ACC112 (cell line): ENCODE data around the gene TULP4.

Experiments used
- H2AFZ ChIP-seq: fragments of 200-600 bp; sonication (generic); one replicate; pipeline ENCODE4 v1.6.0; 2017; ENCODE audit warnings: antibody characterized with exemption, low read length; ENCODE audit not compliant: unreplicated experiment
- H3K27ac ChIP-seq: fragments of 200-600 bp; sonication (generic); 2 replicates; pipeline ENCODE4 v1.5.1; 2014; ENCODE audit warnings: low read depth, mild to moderate bottlenecking, antibody characterized with exemption, low read length, moderate library complexity
- H3K27me3 ChIP-seq: fragments of 200-600 bp; sonication (generic); 2 replicates; pipeline ENCODE4 v1.6.1; 2014; ENCODE audit warnings: mild to moderate bottlenecking, antibody characterized with exemption, low read length, moderate library complexity, mixed read lengths; ENCODE audit not compliant: insufficient read depth
- H3K36me3 ChIP-seq: fragments of 200-600 bp; sonication (generic); 2 replicates; pipeline ENCODE4 v1.6.1; 2016; ENCODE audit warnings: mild to moderate bottlenecking, antibody characterized with exemption, low read length, moderate library complexity, mixed read lengths; ENCODE audit not compliant: insufficient read depth
- H3K4me1 ChIP-seq: fragments of 200-600 bp; sonication (generic); one replicate; pipeline ENCODE4 v1.6.1; 2016; ENCODE audit warnings: low read length, mixed read lengths; ENCODE audit not compliant: insufficient read depth, unreplicated experiment, control insufficient read depth
- H3K4me3 ChIP-seq: fragments of 200-600 bp; sonication (generic); 2 replicates; pipeline ENCODE4 v1.5.1; 2014; ENCODE audit warnings: mild to moderate bottlenecking, low read depth, low read length
- H3K79me2 ChIP-seq: fragments of 200-600 bp; sonication (generic); one replicate; pipeline ENCODE4 v1.6.0; 2016; ENCODE audit warnings: low read length; ENCODE audit not compliant: control insufficient read depth, unreplicated experiment, insufficient read depth

TULP4 gene

GRCh38 chr6:158498362-158498761, 186.1 kb downstream of the TULP4 start:
- no peak overlapping the region for H3K4me3 ChIP-seq
- H3K27me3 ChIP-seq, result no peaks in the 10 kb centered on the region
- peaks cover 7% of the 10 kb centered on the region; the same call in 1 of the 2 replicates for H3K36me3 ChIP-seq
- H2AFZ ChIP-seq, result no peak overlapping the region
- peaks cover 14% of the 10 kb centered on the region for H3K4me1 ChIP-seq
- no peak overlapping the region for H3K27ac ChIP-seq
- no peaks in the 10 kb centered on the region for H3K79me2 ChIP-seq

GRCh38 chr6:158499601-158500000, 187.3 kb downstream of the TULP4 start:
- peaks cover 7% of the 10 kb centered on the region; the same call in 1 of the 2 replicates for H3K36me3 ChIP-seq
- no peak overlapping the region for H2AFZ ChIP-seq
- H3K4me1 ChIP-seq, result peaks cover 14% of the 10 kb centered on the region
- no peak overlapping the region for H3K27ac ChIP-seq
- H3K4me3 ChIP-seq, result no peak overlapping the region
- no peaks in the 10 kb centered on the region for H3K27me3 ChIP-seq
- H3K79me2 ChIP-seq, result no peaks in the 10 kb centered on the region

DNA sequence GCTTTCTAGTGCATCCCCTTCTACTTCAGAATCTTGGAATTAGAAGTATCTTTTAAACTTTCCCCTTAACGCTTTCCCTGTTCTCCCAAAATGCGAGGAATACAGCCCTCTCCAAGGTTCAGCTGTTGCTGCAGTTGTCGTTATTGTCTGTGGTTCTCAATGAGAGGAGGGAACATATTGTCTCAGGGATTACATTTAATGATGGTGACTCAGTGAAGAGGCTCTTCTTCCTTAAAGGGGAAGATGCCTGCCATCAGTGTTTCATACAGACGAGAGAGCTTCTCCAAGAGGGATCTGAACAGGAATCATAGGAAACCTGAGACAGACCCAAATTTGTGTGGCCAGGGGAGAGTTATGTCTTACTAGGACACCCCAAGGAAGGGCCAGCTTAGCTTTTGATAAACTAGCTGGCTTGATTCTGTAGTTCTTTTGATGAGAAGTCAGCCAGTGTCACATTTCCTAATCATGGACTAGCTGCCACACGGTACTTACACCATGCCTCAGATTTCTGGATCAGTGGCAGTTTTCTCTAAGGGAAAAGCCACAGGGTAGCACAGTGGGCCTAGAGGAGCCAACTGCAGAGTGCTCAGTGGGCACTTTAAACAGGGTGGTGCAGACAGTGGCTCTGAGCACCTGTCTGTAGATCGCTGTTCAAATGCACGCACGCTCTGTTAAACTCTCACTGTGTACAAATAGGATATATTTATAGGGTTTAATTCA, 187.9 kb downstream of the TULP4 start:
- Histone ChIP-seq H3K27ac (no peak overlapping the region), H3K4me3 (no peak overlapping the region), H3K36me3 (peaks cover 7% of the 10 kb centered on the region; the same call in 1 of the 2 replicates), H3K79me2 (no peaks in the 10 kb centered on the region), H3K4me1 (peaks cover 14% of the 10 kb centered on the region), H2AFZ (no peak overlapping the region), H3K27me3 (no peaks in the 10 kb centered on the region)

GRCh38 chr6:158501360-158502262, 189.3 kb downstream of the TULP4 start:
- no peak overlapping the region for H3K27ac ChIP-seq
- H3K79me2 ChIP-seq, result no peaks in the 10 kb centered on the region
- no peaks in the 10 kb centered on the region for H3K27me3 ChIP-seq
- H3K4me1 ChIP-seq, result peaks cover 14% of the 10 kb centered on the region
- no peak overlapping the region for H2AFZ ChIP-seq
- H3K4me3 ChIP-seq, result no peak overlapping the region
- H3K36me3 ChIP-seq, result peaks cover 7% of the 10 kb centered on the region; the same call in 1 of the 2 replicates

DNA sequence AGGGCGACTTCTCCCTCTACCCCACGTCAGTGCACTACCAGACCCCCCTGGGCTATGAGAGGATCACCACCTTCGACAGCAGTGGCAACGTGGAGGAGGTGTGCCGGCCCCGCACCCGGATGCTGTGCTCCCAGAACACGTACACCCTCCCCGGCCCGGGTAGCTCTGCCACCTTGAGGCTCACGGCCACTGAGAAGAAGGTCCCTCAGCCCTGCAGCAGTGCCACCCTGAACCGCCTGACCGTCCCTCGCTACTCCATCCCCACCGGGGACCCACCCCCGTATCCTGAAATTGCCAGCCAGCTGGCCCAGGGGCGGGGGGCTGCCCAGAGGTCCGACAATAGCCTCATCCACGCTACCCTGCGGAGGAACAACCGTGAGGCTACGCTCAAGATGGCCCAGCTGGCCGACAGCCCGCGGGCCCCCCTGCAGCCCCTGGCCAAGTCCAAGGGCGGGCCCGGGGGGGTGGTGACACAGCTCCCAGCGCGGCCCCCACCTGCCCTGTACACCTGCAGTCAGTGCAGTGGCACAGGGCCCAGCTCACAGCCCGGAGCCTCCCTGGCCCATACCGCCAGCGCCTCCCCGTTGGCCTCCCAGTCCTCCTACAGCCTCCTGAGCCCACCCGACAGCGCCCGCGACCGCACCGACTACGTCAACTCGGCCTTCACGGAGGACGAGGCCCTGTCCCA, 190.1 kb downstream of the TULP4 start:
- H2AFZ ChIP-seq, result no peak overlapping the region
- no peaks in the 10 kb centered on the region for H3K27me3 ChIP-seq
- no peak overlapping the region for H3K4me3 ChIP-seq
- H3K4me1 ChIP-seq, result peaks cover 14% of the 10 kb centered on the region
- no peaks in the 10 kb centered on the region for H3K79me2 ChIP-seq
- H3K27ac ChIP-seq, result no peak overlapping the region
- peaks cover 7% of the 10 kb centered on the region; the same call in 1 of the 2 replicates for H3K36me3 ChIP-seq

DNA sequence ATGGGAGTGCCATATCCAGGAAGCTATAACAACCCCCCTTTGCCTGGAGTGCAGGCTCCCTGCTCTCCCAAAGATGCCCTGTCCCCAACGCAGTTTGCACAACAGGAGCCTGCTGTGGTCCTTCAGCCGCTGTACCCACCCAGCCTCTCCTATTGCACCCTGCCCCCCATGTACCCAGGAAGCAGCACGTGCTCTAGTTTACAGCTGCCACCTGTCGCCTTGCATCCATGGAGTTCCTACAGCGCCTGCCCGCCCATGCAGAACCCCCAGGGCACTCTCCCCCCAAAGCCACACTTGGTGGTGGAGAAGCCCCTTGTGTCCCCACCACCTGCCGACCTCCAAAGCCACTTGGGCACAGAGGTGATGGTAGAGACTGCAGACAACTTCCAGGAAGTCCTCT, 191.0 kb downstream of the TULP4 start:
- no peaks in the 10 kb centered on the region for H3K27me3 ChIP-seq
- no peak overlapping the region for H3K4me3 ChIP-seq
- H3K79me2 ChIP-seq, result no peaks in the 10 kb centered on the region
- peaks cover 7% of the 10 kb centered on the region; the same call in 1 of the 2 replicates for H3K36me3 ChIP-seq
- H2AFZ ChIP-seq, result no peak overlapping the region
- no peak overlapping the region for H3K27ac ChIP-seq
- H3K4me1 ChIP-seq, result peaks cover 14% of the 10 kb centered on the region

DNA sequence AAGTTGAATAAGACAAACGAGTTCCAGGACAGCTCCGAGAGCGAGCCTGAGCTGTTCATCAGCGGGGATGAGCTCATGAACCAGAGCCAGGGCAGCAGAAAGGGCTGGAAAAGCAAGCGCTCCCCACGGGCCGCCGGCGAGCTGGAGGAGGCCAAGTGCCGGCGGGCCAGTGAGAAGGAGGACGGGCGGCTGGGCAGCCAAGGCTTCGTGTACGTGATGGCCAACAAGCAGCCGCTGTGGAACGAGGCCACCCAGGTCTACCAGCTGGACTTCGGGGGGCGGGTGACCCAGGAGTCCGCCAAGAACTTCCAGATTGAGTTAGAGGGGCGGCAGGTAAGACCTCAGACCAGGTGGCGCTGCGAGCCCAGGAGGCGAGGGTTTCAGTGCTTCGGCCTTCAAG, 191.6 kb downstream of the TULP4 start:
- peaks cover 14% of the 10 kb centered on the region for H3K4me1 ChIP-seq
- no peaks in the 10 kb centered on the region for H3K79me2 ChIP-seq
- H2AFZ ChIP-seq, result no peak overlapping the region
- no peak overlapping the region for H3K27ac ChIP-seq
- H3K36me3 ChIP-seq, result peaks cover 1% of the 10 kb centered on the region; the same call in 1 of the 2 replicates
- no peak overlapping the region for H3K4me3 ChIP-seq
- no peaks in the 10 kb centered on the region for H3K27me3 ChIP-seq

- Histone ChIP-seq H3K27ac (no peak overlapping the region), H3K79me2 (no peaks in the 10 kb centered on the region), H3K36me3 (no peaks in the 10 kb centered on the region), H3K4me3 (no peak overlapping the region), H3K27me3 (no peaks in the 10 kb centered on the region), H3K4me1 (peaks cover 4% of the 10 kb centered on the region), H2AFZ (no peak overlapping the region)
Measured at GRCh38 chr6:158505194-158505593, 192.9 kb downstream of the TULP4 start.

GRCh38 chr6:158506601-158507000, 194.3 kb downstream of the TULP4 start:
- H3K27ac ChIP-seq, result no peak overlapping the region
- no peak overlapping the region for H2AFZ ChIP-seq
- H3K27me3 ChIP-seq, result no peaks in the 10 kb centered on the region
- H3K36me3 ChIP-seq, result no peaks in the 10 kb centered on the region
- no peaks in the 10 kb centered on the region for H3K79me2 ChIP-seq
- H3K4me1 ChIP-seq, result no peaks in the 10 kb centered on the region
- H3K4me3 ChIP-seq, result no peak overlapping the region

DNA sequence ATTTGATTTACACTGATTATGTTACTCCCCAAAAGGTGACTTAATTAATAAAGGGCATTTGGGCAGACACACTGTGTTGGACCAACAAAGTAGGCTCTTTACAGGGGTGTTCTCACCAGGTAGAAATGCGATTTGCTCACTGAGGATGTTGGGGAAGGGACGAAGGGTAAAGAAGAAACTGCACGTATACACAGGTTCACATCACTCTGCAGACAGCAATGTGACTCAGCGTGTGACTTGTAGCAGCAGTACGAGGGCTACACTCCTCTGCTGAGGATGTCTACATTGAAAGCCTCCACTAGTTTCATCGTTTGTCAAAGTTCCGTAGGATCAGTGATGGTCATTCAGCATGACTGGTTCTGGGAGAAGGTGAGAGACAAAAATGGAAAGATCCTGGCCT, 194.9 kb downstream of the TULP4 start:
- no peak overlapping the region for H2AFZ ChIP-seq
- no peaks in the 10 kb centered on the region for H3K79me2 ChIP-seq
- no peaks in the 10 kb centered on the region for H3K4me1 ChIP-seq
- no peak overlapping the region for H3K27ac ChIP-seq
- no peaks in the 10 kb centered on the region for H3K27me3 ChIP-seq
- H3K4me3 ChIP-seq, result no peak overlapping the region
- H3K36me3 ChIP-seq, result no peaks in the 10 kb centered on the region
